Activated naive CD4-positive, alpha-beta T cell treated with Interleukin-2 at 50 U/mL for 16 hours (primary cell): Measurements from ENCODE around the gene WDR81.
"Not testable (repeated sequence)": the region's sequence is repeated elsewhere in the genome, so short reads cannot be mapped to it uniquely, and the experiment has no call there.

Experiments
- DNase-seq: peaks from one replicate; pipeline ENCODE4 v3.0.0-alpha.2; 2020

Gene WDR81

GRCh38 chr17:1713878-1714426 lies 10.6 kb upstream of the WDR81 start:
- DNase-seq = no peak

GRCh38 chr17:1714427-1714979 lies 10.0 kb upstream of the WDR81 start:
- DNase-seq = no peak

- peak; percentile 63 for DNase-seq
Observed at GRCh38 chr17:1714980-1715802, 9.3 kb upstream of the WDR81 start.

- no peak for DNase-seq
Observed at GRCh38 chr17:1715803-1716075, 8.8 kb upstream of the WDR81 start.

- DNase-seq = peak; percentile 100
Observed at GRCh38 chr17:1716076-1716911, 8.2 kb upstream of the WDR81 start.

GRCh38 chr17:1716912-1717695 lies 7.4 kb upstream of the WDR81 start:
- peak; percentile 89 for DNase-seq

GRCh38 chr17:1718362-1719165 lies 5.9 kb upstream of the WDR81 start:
- DNase-seq = no peak

GRCh38 chr17:1720856-1721386 lies 3.6 kb upstream of the WDR81 start:
- DNase-seq = peak; percentile 72

GRCh38 chr17:1722022-1722421 lies 2.5 kb upstream of the WDR81 start:
- DNase-seq = not testable (repeated sequence)

GRCh38 chr17:1724869-1725641 lies 551 bp downstream of the WDR81 start:
- DNase-seq = no peak

- DNase-seq = no peak
Observed at GRCh38 chr17:1725642-1726511, 1.4 kb downstream of the WDR81 start.

GRCh38 chr17:1726626-1727257 lies 2.2 kb downstream of the WDR81 start:
- DNase-seq = no peak

- DNase-seq = no peak
Observed at GRCh38 chr17:1727258-1727789, 2.8 kb downstream of the WDR81 start.

GRCh38 chr17:1727876-1728630 lies 3.5 kb downstream of the WDR81 start:
- no peak for DNase-seq

- DNase-seq = no peak
Observed at GRCh38 chr17:1729966-1730325, 5.4 kb downstream of the WDR81 start.

- no peak for DNase-seq
Observed at GRCh38 chr17:1730326-1731193, 6.1 kb downstream of the WDR81 start.

GRCh38 chr17:1731194-1731506 lies 6.6 kb downstream of the WDR81 start:
- no peak for DNase-seq
